Transverse colon (tissue), 4 donors: ENCODE results near the gene EIF2AK2.

Source experiments
- EP300 ChIP-seq: sonication (generic); formaldehyde crosslinking; IDR thresholded peaks from one replicate; pipeline ENCODE4 v1.6.1; 2017; ENCODE audit warnings: antibody characterized with exemption, low read depth
- POLR2A ChIP-seq: fragments of 450-650 bp; IDR thresholded peaks from one replicate; pipeline ENCODE4 v1.6.1; 2016; ENCODE audit warnings: antibody characterized with exemption, mild to moderate bottlenecking, moderate library complexity
- POLR2AphosphoS5 ChIP-seq, 3 donors: sonication (generic); formaldehyde crosslinking; IDR thresholded peaks; one replicate each; pipeline ENCODE4 v1.6.1; 2016; ENCODE audit warnings: antibody characterized with exemption in 3 of 3
- TF ChIP-seq, protein P1 (sequence below), 5 experiments: fragments of 200-600 bp in 3 of 5; fragments of 450-650 bp in 2 of 5; sonication (generic) in 3 of 5; IDR thresholded peaks; 1 replicate in 2 of 5; 2 replicates in 3 of 5; pipeline ENCODE4 v1.5.1; 2016 to 2017; ENCODE audit warnings: antibody characterized with exemption in 5 of 5, inconsistent platforms in 3 of 5, mild to moderate bottlenecking in 2 of 5, moderate library complexity in 1 of 5

DNA sequence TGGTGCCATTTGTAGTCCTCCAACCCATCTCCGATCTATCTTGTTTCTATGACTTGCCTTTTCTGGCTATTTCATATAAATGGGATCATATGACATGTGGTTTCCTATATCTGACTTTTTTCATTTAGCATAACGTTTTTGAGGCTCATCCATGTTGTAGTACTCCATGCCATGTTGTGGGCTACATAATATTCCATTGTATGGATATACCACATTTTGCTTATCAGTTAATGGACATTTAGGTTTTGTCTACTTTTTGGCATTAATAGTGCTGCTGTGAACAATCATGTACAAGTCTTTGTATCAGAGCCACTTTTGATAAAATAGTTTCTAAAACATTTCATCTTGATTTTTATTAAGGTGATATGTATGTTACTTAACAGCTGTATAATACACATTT is 46.9 kb upstream of the EIF2AK2 start:
- TF ChIP-seq, protein P1, sequence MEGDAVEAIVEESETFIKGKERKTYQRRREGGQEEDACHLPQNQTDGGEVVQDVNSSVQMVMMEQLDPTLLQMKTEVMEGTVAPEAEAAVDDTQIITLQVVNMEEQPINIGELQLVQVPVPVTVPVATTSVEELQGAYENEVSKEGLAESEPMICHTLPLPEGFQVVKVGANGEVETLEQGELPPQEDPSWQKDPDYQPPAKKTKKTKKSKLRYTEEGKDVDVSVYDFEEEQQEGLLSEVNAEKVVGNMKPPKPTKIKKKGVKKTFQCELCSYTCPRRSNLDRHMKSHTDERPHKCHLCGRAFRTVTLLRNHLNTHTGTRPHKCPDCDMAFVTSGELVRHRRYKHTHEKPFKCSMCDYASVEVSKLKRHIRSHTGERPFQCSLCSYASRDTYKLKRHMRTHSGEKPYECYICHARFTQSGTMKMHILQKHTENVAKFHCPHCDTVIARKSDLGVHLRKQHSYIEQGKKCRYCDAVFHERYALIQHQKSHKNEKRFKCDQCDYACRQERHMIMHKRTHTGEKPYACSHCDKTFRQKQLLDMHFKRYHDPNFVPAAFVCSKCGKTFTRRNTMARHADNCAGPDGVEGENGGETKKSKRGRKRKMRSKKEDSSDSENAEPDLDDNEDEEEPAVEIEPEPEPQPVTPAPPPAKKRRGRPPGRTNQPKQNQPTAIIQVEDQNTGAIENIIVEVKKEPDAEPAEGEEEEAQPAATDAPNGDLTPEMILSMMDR (IDR thresholded peaks at IDR 0.05) = no peak
- TF ChIP-seq POLR2AphosphoS5 (IDR thresholded peaks at IDR 0.05) (no peak), EP300 (no peak), POLR2A (no peak)
